HUDEP-2 (cell line): ENCODE results near the gene PLK5.
"Not testable (repeated sequence)": the region's sequence is repeated elsewhere in the genome, so short reads cannot be mapped to it uniquely, and the experiment has no call there.

Experiments
- DNase-seq, 76 experiments: peaks; one replicate each; lab custom pipeline; 2025; ENCODE audit not compliant: unreplicated experiment in 76 of 76; lab: John Stamatoyannopoulos, UW

PLK5 gene

GRCh38 chr19:1523412-1524286 lies at the start of gene PLK5:
Gene PLK5, plus strand, starts transcription at chr19:1524077. Its CDS starts 2,920 bp downstream, at chr19:1526997.
- no peak for DNase-seq

GRCh38 chr19:1474765-1475351 lies 49.0 kb upstream of the PLK5 start:
- DNase-seq, result no peak

GRCh38 chr19:1475751-1476437 lies 48.0 kb upstream of the PLK5 start:
- no peak for DNase-seq

GRCh38 chr19:1477056-1477455 lies 46.8 kb upstream of the PLK5 start:
- DNase-seq, result not testable (repeated sequence)

- peak in 75 of 76 experiments; percentile 25 to 98 (median 94) for DNase-seq
These were observed 44.8 kb upstream of the PLK5 start, which contains the start of gene C19orf25 for GRCh38 chr19:1478934-1479707. Gene C19orf25, minus strand, starts transcription at chr19:1479215. Its CDS starts 312 bp downstream, at chr19:1478903.

GRCh38 chr19:1481224-1481892 lies 42.5 kb upstream of the PLK5 start:
- no peak for DNase-seq

GRCh38 chr19:1481893-1482360 lies 42.0 kb upstream of the PLK5 start:
- DNase-seq, result no peak

- no peak for DNase-seq
These were observed 41.3 kb upstream of the PLK5 start for GRCh38 chr19:1482361-1483130.

GRCh38 chr19:1483131-1483978 lies 40.5 kb upstream of the PLK5 start:
- no peak for DNase-seq

GRCh38 chr19:1483979-1484428 lies 39.9 kb upstream of the PLK5 start:
- DNase-seq, result no peak

GRCh38 chr19:1486720-1487575 lies 36.9 kb upstream of the PLK5 start:
- no peak for DNase-seq

- no peak for DNase-seq
These were observed 36.1 kb upstream of the PLK5 start for GRCh38 chr19:1487576-1488281.

- no peak for DNase-seq
These were observed 35.6 kb upstream of the PLK5 start for GRCh38 chr19:1488282-1488601.

- no peak for DNase-seq
These were observed 34.2 kb upstream of the PLK5 start for GRCh38 chr19:1489463-1490310.

GRCh38 chr19:1490311-1491113 lies 33.4 kb upstream of the PLK5 start, which contains the start of gene PCSK4:
Gene PCSK4, minus strand, starts transcription at chr19:1490350. Its CDS starts 4 bp downstream, at chr19:1490346.
- DNase-seq, result peak; percentile 89 to 100 (median 100)
